Measurements from ENCODE around the gene ST6GALNAC2.

Gene ST6GALNAC2

DNA sequence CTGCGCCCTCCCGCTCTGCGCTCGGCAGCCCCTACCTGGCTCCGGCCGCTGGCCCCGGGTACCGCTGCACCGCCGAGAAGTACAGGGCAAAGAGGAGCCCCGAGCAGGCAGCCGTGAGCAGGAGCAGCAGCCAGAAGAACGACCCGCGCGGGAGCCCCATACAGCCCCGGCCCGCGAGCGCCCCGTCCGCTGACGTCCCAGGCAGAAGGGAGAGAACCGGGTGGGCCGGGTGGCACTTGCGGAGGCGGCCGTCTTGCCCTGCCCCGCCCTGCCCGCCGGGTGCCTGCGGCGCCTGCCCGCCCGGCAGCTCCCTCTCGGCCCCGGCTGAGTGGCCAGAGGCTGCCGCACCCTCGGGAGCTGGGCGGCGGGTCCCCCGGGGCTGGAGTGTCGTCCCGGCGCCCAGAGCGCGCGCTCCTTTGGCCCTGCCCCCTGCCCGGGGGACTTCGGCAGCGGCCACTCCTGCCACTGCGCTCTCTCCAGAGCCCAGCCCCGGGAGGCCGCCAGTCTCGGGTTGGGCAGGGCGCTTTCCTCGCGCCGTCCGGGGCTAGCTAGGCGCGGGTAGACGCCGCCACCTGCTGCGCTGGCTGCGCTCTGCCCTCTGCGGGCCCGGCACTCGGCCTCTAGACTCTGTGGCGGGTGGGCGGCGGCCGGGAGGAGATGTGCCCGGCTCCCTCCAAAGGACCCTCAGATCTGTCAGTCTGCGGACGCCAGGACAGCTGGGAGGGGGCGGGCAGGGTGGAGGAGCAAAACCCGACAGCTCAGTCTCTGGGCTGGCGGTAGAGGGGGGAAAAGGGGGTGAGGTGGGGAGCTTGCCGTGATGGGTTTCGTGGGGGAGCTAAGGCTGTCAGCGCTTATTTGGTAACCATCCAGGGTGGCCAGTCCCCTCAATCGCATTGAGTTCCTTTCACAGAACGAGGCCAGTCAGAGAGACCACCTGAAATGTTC, at the start of gene ST6GALNAC2:
ST6GALNAC2 (minus strand) TSS at position 212 of the 945 bp plus-strand sequence; CDS start at position 160, 52 bp downstream.
- no peak within 1 kb of the TSS for H3K9ac ChIP-seq
- no peaks in the 10 kb centered on the region for H3K4me1 ChIP-seq (ENCODE audit: low read depth, poor library complexity, severe bottlenecking)
- no peak within 1 kb of the TSS for H3K27ac ChIP-seq
- TF ChIP-seq, protein P1, sequence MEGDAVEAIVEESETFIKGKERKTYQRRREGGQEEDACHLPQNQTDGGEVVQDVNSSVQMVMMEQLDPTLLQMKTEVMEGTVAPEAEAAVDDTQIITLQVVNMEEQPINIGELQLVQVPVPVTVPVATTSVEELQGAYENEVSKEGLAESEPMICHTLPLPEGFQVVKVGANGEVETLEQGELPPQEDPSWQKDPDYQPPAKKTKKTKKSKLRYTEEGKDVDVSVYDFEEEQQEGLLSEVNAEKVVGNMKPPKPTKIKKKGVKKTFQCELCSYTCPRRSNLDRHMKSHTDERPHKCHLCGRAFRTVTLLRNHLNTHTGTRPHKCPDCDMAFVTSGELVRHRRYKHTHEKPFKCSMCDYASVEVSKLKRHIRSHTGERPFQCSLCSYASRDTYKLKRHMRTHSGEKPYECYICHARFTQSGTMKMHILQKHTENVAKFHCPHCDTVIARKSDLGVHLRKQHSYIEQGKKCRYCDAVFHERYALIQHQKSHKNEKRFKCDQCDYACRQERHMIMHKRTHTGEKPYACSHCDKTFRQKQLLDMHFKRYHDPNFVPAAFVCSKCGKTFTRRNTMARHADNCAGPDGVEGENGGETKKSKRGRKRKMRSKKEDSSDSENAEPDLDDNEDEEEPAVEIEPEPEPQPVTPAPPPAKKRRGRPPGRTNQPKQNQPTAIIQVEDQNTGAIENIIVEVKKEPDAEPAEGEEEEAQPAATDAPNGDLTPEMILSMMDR (conservative IDR thresholded peaks at IDR 0.05; ENCODE audit: low read depth, low read length): no peak
- no peak within 1 kb of the TSS for H3K4me2 ChIP-seq
- no peaks in the 10 kb centered on the region for H3K79me2 ChIP-seq (ENCODE audit: insufficient read depth, low read depth)
- H4K20me1 ChIP-seq (ENCODE audit: insufficient read depth): no peaks in the 10 kb centered on the region
- no peak within 1 kb of the TSS for H3K4me3 ChIP-seq (IDR thresholded peaks at IDR 0.05; ENCODE audit: insufficient read depth, low read depth, low read length)
- no peaks in the 10 kb centered on the region for H3K36me3 ChIP-seq (ENCODE audit: insufficient read depth)
- H3K27me3 ChIP-seq (ENCODE audit: insufficient read depth, low read depth): no peaks in the 10 kb centered on the region; the same call in 1 of the 2 replicates
- no peak within 1 kb of the TSS for H2AFZ ChIP-seq (ENCODE audit: low read depth)

DNA sequence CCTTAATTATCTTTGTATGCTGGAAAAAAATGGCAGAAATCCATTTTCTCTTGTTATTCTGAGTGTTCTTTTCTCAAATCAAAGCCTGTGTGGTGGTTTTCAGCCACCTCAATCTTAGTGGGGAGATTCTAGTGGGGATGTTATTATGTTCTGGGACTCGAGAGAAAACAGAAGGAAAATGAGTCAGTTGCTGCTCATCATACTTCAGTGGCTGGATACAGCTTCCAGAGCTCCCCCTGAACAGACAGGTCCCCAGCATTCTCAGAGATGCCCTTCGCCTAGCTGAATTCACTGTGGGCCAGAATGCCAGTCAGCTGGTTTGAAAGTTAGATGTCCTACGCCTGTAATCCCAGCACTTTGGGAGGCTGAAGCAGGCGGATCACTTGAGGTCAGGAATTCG, 49.4 kb upstream of the ST6GALNAC2 start:
- Histone ChIP-seq H3K4me3 (IDR thresholded peaks at IDR 0.05; ENCODE audit: insufficient read depth, low read depth, low read length) (no peak overlapping the region), H3K79me2 (ENCODE audit: insufficient read depth, low read depth) (no peaks in the 10 kb centered on the region), H3K27ac (no peak overlapping the region), H3K9ac (no peak overlapping the region), H3K36me3 (ENCODE audit: insufficient read depth) (no peaks in the 10 kb centered on the region), H3K4me2 (no peak overlapping the region), H3K27me3 (ENCODE audit: insufficient read depth, low read depth) (no peaks in the 10 kb centered on the region), H2AFZ (ENCODE audit: low read depth) (no peak overlapping the region), H4K20me1 (ENCODE audit: insufficient read depth) (no peaks in the 10 kb centered on the region), H3K4me1 (ENCODE audit: low read depth, poor library complexity, severe bottlenecking) (no peaks in the 10 kb centered on the region)
- TF ChIP-seq, protein P1 (conservative IDR thresholded peaks at IDR 0.05; ENCODE audit: low read depth, low read length): no peak

DNA sequence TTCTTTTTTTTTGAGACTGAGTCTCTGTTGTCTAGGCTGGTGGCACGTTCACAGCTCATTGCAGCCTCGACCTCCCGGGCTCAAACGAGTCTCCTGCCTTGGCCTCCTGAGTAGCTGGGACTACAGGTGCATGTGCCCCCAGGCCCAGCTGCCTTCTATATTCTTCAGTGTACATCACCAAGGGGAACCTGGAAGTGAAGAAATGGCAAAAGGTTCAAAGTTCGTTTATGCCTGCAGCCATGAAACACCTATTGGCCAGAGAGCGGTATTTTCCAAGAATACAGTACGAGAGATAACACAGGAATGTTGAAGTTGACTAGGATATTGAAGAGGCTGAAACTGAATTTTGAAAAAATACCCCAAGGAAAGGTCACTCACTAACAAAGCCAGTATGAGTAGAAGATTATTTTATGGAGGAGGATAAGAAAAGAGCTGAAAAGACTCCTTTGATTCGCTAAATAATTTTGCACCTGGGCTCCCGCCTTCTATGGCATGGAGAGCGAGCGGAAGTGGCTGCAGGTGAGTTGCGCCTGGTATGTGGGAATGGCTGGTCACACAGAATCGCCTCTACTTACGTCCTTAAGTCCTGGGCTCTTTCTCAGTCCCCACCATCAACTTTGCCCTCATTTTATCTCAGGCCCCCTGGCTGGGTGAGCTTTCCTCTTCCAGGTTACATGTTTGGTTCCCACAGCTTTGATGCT, 48.1 kb upstream of the ST6GALNAC2 start:
- Histone ChIP-seq H4K20me1 (ENCODE audit: insufficient read depth) (no peaks in the 10 kb centered on the region), H3K4me2 (no peak overlapping the region), H3K79me2 (ENCODE audit: insufficient read depth, low read depth) (no peaks in the 10 kb centered on the region), H3K27me3 (ENCODE audit: insufficient read depth, low read depth) (no peaks in the 10 kb centered on the region), H3K4me1 (ENCODE audit: low read depth, poor library complexity, severe bottlenecking) (no peaks in the 10 kb centered on the region), H3K36me3 (ENCODE audit: insufficient read depth) (no peaks in the 10 kb centered on the region), H3K9ac (no peak overlapping the region), H3K27ac (no peak overlapping the region), H2AFZ (ENCODE audit: low read depth) (no peak overlapping the region), H3K4me3 (IDR thresholded peaks at IDR 0.05; ENCODE audit: insufficient read depth, low read depth, low read length) (no peak overlapping the region)
- TF ChIP-seq, protein P1 (conservative IDR thresholded peaks at IDR 0.05; ENCODE audit: low read depth, low read length): no peak

DNA sequence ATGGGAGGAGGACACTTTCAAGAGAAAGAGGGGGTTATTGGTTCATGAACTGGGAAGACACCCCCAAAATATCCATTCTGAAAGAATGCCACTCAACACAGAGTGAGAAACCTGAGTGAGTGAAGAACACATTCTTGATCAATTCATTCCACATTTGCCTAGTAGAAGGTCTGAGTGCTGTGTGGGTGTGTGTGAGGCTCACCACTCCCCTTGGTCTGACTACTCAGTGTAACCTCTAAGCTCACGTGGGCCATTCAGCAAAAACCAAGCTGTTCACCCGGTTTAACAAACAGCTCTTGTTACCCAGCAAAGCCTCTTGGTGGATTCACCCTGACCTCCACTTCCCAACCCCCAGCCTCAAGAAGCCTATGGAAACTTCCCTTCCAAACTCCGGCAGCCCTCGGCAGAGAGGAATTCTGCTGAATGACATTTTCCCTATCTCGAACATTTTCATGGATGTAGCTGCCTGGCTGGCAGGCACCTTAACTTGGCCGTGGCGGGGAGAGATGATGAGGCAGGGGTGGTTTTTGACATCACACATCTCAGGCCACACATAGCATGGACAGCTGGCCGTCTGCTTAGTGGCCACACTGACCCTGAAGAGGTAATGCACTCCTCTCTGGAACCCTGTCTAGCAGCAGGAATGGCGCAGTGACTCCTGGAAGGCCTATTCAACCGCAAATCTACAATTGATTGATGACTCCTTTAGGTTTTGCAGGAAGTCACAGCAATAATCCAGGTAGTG, 46.3 kb upstream of the ST6GALNAC2 start:
- no peak overlapping the region for H2AFZ ChIP-seq (ENCODE audit: low read depth)
- no peaks in the 10 kb centered on the region for H3K79me2 ChIP-seq (ENCODE audit: insufficient read depth, low read depth)
- H3K4me1 ChIP-seq (ENCODE audit: low read depth, poor library complexity, severe bottlenecking): no peaks in the 10 kb centered on the region
- no peak overlapping the region for H3K4me3 ChIP-seq (IDR thresholded peaks at IDR 0.05; ENCODE audit: insufficient read depth, low read depth, low read length)
- no peak overlapping the region for H3K27ac ChIP-seq
- H4K20me1 ChIP-seq (ENCODE audit: insufficient read depth): no peaks in the 10 kb centered on the region
- no peak overlapping the region for H3K4me2 ChIP-seq
- TF ChIP-seq, protein P1 (conservative IDR thresholded peaks at IDR 0.05; ENCODE audit: low read depth, low read length): no peak
- H3K36me3 ChIP-seq (ENCODE audit: insufficient read depth): no peaks in the 10 kb centered on the region
- H3K9ac ChIP-seq: no peak overlapping the region
- peaks cover 7% of the 10 kb centered on the region for H3K27me3 ChIP-seq (ENCODE audit: insufficient read depth, low read depth)
